Kidney epithelial cell (primary cell): ENCODE results near the gene SNAP25. TPM values are rescaled to one million over a fixed set of nuclear protein-coding genes. Genes with fewer than 3 reads are reported as not detected.

Source experiments
- DNase-seq: peaks from one replicate; pipeline ENCODE4 v3.0.0-alpha.2; 2010; ENCODE audit warnings: low read depth
- H3K27me3 ChIP-seq: 2 replicates; pipeline ENCODE4 v1.6.0; 2011; ENCODE audit warnings: low read length; ENCODE audit not compliant: control insufficient read depth, insufficient read depth
- H3K36me3 ChIP-seq: 2 replicates; pipeline ENCODE4 v1.5.1; 2011; ENCODE audit warnings: low read length; ENCODE audit not compliant: control insufficient read depth, insufficient read depth
- H3K4me3 ChIP-seq: 2 replicates; pipeline ENCODE4 v1.5.1; 2011; ENCODE audit warnings: low read depth, mild to moderate bottlenecking, control low read depth, low read length
- total RNA-seq: library from RNA; depleted of rRNA; stranded (reverse); fragments of >200 nt; gene quantifications from 2 replicates; pipeline ENCODE4 v1.2.3, GENCODE V29; 2015
- TF ChIP-seq, protein P1 (sequence below): IDR thresholded peaks from 2 replicates; pipeline ENCODE4 v1.5.1; 2011; ENCODE audit warnings: mild to moderate bottlenecking, moderate library complexity, low read length, control low read depth, inconsistent platforms; ENCODE audit not compliant: insufficient read depth, poor library complexity, severe bottlenecking

The SNAP25 gene
- total RNA-seq, 1 donor from 2014 or later = 1.0 TPM

- TF ChIP-seq, protein P1, sequence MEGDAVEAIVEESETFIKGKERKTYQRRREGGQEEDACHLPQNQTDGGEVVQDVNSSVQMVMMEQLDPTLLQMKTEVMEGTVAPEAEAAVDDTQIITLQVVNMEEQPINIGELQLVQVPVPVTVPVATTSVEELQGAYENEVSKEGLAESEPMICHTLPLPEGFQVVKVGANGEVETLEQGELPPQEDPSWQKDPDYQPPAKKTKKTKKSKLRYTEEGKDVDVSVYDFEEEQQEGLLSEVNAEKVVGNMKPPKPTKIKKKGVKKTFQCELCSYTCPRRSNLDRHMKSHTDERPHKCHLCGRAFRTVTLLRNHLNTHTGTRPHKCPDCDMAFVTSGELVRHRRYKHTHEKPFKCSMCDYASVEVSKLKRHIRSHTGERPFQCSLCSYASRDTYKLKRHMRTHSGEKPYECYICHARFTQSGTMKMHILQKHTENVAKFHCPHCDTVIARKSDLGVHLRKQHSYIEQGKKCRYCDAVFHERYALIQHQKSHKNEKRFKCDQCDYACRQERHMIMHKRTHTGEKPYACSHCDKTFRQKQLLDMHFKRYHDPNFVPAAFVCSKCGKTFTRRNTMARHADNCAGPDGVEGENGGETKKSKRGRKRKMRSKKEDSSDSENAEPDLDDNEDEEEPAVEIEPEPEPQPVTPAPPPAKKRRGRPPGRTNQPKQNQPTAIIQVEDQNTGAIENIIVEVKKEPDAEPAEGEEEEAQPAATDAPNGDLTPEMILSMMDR = no peak
- no peak for DNase-seq
- H3K36me3 ChIP-seq = no peaks in the 10 kb centered on the region
- H3K27me3 ChIP-seq = no peaks in the 10 kb centered on the region
- H3K4me3 ChIP-seq = no peak overlapping the region
Measured at GRCh38 chr20:10259166-10259565, 40.5 kb downstream of the SNAP25 start.

- TF ChIP-seq, protein P1 = no peak
- no peaks in the 10 kb centered on the region for H3K27me3 ChIP-seq
- no peak for DNase-seq
- no peak overlapping the region for H3K4me3 ChIP-seq
- no peaks in the 10 kb centered on the region for H3K36me3 ChIP-seq
Measured at GRCh38 chr20:10260316-10260715, 41.7 kb downstream of the SNAP25 start.

- Histone ChIP-seq H3K36me3 (no peaks in the 10 kb centered on the region), H3K4me3 (no peak overlapping the region), H3K27me3 (no peaks in the 10 kb centered on the region)
- DNase-seq = no peak
- TF ChIP-seq, protein P1 = no peak
Measured at GRCh38 chr20:10261702-10262101, 43.1 kb downstream of the SNAP25 start.

- no peaks in the 10 kb centered on the region for H3K36me3 ChIP-seq
- no peak overlapping the region for H3K4me3 ChIP-seq
- no peak for DNase-seq
- H3K27me3 ChIP-seq = no peaks in the 10 kb centered on the region
- TF ChIP-seq, protein P1 = no peak
Measured at GRCh38 chr20:10263385-10264165, 44.9 kb downstream of the SNAP25 start.

GRCh38 chr20:10264166-10264558 lies 45.5 kb downstream of the SNAP25 start:
- Histone ChIP-seq H3K36me3 (no peaks in the 10 kb centered on the region), H3K4me3 (no peak overlapping the region), H3K27me3 (no peaks in the 10 kb centered on the region)
- no peak for DNase-seq
- TF ChIP-seq, protein P1 = no peak

DNA sequence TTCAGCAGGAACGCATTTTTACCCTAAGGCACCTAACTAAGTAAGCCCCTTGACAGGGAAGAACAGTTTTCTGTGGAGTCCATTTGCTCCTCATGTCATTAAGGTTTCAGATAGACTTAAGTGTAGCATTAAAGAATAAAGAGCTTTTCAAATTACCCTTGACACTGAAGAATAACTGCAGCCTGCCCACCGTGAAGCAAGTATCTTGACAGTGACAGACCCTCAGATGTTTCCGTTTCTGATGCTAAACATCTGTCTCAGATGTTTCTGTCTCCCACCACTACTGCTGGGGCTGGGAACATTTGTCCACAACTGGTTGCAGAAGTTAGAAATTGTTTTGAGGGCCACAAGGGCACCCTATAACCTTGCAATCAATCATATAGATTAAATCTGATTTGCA lies 50.0 kb downstream of the SNAP25 start:
- TF ChIP-seq, protein P1 = no peak
- Histone ChIP-seq H3K27me3 (no peaks in the 10 kb centered on the region), H3K4me3 (no peak overlapping the region), H3K36me3 (no peaks in the 10 kb centered on the region)
- DNase-seq = no peak
